Measurements from ENCODE around the gene RPN2. TPM values are rescaled to one million over a fixed set of nuclear protein-coding genes. Genes with fewer than 3 reads are reported as not detected.

RPN2 gene
- total RNA-seq, 1 experiment from 2014 or later: 220 TPM

- TF ChIP-seq POLR2A (IDR thresholded peaks at IDR 0.05; ENCODE audit: borderline replicate concordance, extremely low read depth, insufficient read depth, insufficient read length) (no peak), JUND (IDR thresholded peaks at IDR 0.05) (no peak), CTCF (IDR thresholded peaks at IDR 0.05 in 2 of 3, conservative IDR thresholded peaks at IDR 0.05 in 1 of 3; ENCODE audit: borderline replicate concordance in 1 of 3, insufficient read depth in 1 of 3, low read depth in 2 of 3, low read length in 2 of 3) (no peak), TCF7L2 (IDR thresholded peaks at IDR 0.05; ENCODE audit: borderline replicate concordance, extremely low read depth, insufficient read depth, insufficient read length) (no peak), CBX3 (IDR thresholded peaks at IDR 0.05; ENCODE audit: low read depth) (no peak), ZBTB33 (IDR thresholded peaks at IDR 0.05; ENCODE audit: extremely low read depth, insufficient replicate concordance, low read length) (no peak), SIN3A (IDR thresholded peaks at IDR 0.05; ENCODE audit: low read depth) (no peak), SRF (IDR thresholded peaks at IDR 0.05; ENCODE audit: low read depth) (no peak), SP1 (IDR thresholded peaks at IDR 0.05; ENCODE audit: low read depth) (no peak), FOSL1 (IDR thresholded peaks at IDR 0.05; ENCODE audit: low read depth) (no peak), ATF3 (IDR thresholded peaks at IDR 0.05) (no peak), REST (IDR thresholded peaks at IDR 0.05; ENCODE audit: low read depth) (no peak), EZH2 (IDR thresholded peaks at IDR 0.05) (no peak), EGR1 (IDR thresholded peaks at IDR 0.05; ENCODE audit: low read depth) (no peak), YY1 (IDR thresholded peaks at IDR 0.05; ENCODE audit: extremely low read depth, insufficient replicate concordance, low read depth, low read length) (no peak), ZNF274 (IDR thresholded peaks at IDR 0.05; ENCODE audit: low read depth, low read length) (no peak)
- CTCF ChIA-PET: interaction anchor here (1.3 to 1.5 kb wide), 2 partner anchors 17 kb away, joined by 3 read pairs; no protein-coding TSS in a partner anchor
- DNase-seq (ENCODE audit: low read depth, low spot score): no peak
- H3K9me2 ChIP-seq (ENCODE audit: insufficient read depth): no peaks in the 10 kb centered on the region
- H3K4me2 ChIP-seq (ENCODE audit: low read length): no peak overlapping the region
- peaks cover 18% of the 10 kb centered on the region; the same call in 1 of the 2 replicates for H3K79me2 ChIP-seq (ENCODE audit: insufficient read depth, low read length)
- no peaks in the 10 kb centered on the region for H4K20me1 ChIP-seq (ENCODE audit: insufficient read depth)
- RAD21 ChIA-PET (ENCODE audit: low non-redundant PET in 1 of 2, low total read pairs in 2 of 2, uncharacterized antibody in 2 of 2, unreplicated experiment in 2 of 2): no interaction called here
- no peak overlapping the region for H3K27ac ChIP-seq (ENCODE audit: low read depth, low read length)
- no peak overlapping the region for H2AFZ ChIP-seq (ENCODE audit: low read depth, low read length, poor library complexity, severe bottlenecking)
- POLR2A ChIA-PET: no interaction called here
- H3K36me3 ChIP-seq (ENCODE audit: control insufficient read depth in 1 of 2, insufficient read depth in 2 of 2, low read length in 2 of 2): peaks cover 58 to 68% of the 10 kb centered on the region in 2 experiments
- no peak overlapping the region for H3K9ac ChIP-seq (ENCODE audit: low read length)
- intact Hi-C loops (cut with micrococcal nuclease): no loop called here
- H3K27me3 ChIP-seq (ENCODE audit: insufficient read depth, low read length): no peaks in the 10 kb centered on the region
- no peaks in the 10 kb centered on the region for H3K4me1 ChIP-seq (ENCODE audit: control insufficient read depth in 1 of 2, insufficient read depth in 2 of 2, low read length in 2 of 2)
- no peaks in the 10 kb centered on the region for H3K9me3 ChIP-seq (ENCODE audit: control insufficient read depth in 1 of 2, insufficient read depth in 1 of 2, low read depth in 1 of 2, low read length in 2 of 2)
- no peak overlapping the region for H3K4me3 ChIP-seq (replicated peaks in 1 of 2; ENCODE audit: low read depth in 1 of 2, low read length in 2 of 2)
- BruUV-seq (replicated peaks): no TSS peak
- ATAC-seq: no peak
Observed at GRCh38 chr20:37209193-37209592, 30.1 kb downstream of the RPN2 start.

Measured in HCT116 (cell line).